Natural killer cell (primary cell): ENCODE data around the gene OMP. TPM values are rescaled to one million over a fixed set of nuclear protein-coding genes. Genes with fewer than 3 reads are reported as not detected.

Experiments
- ATAC-seq, 3 donors: fragments of 150-1000 bp in 2 of 3; fragments of 200-7000 bp in 1 of 3; cut with Tn5 transposase; 1 replicate in 1 of 3; 2 replicates in 2 of 3; pipeline ENCODE4 v1.10.0; 2021; ENCODE audit warnings: mild to moderate bottlenecking in 2 of 3, moderate library complexity in 2 of 3
- DNase-seq, 2 donors: peaks; one replicate each; pipeline versions ENCODE4 v3.0.0 to v3.0.0-alpha.2; 2013 to 2021; ENCODE audit warnings: mixed read lengths in 1 of 2
- H3K27ac ChIP-seq: one replicate; pipeline ENCODE4 v1.5.1; 2013; ENCODE audit warnings: mild to moderate bottlenecking, low read length
- H3K27me3 ChIP-seq: one replicate; pipeline ENCODE4 v1.6.1; 2013; ENCODE audit warnings: low read length; ENCODE audit not compliant: control insufficient read depth, insufficient read depth
- H3K36me3 ChIP-seq: one replicate; pipeline ENCODE4 v1.6.1; 2013; ENCODE audit warnings: low read length; ENCODE audit not compliant: control insufficient read depth, insufficient read depth
- H3K4me1 ChIP-seq: one replicate; pipeline ENCODE4 v1.6.1; 2013; ENCODE audit warnings: low read length; ENCODE audit not compliant: control insufficient read depth, insufficient read depth
- H3K4me3 ChIP-seq: one replicate; pipeline ENCODE4 v1.5.1; 2013; ENCODE audit warnings: low read length
- H3K9me3 ChIP-seq: one replicate; pipeline ENCODE4 v1.6.1; 2013; ENCODE audit warnings: low read length; ENCODE audit not compliant: control insufficient read depth, insufficient read depth
- H3K27ac Mint-ChIP-seq, 2 donors: one replicate each; pipeline ENCODE4 v1.8.0; 2022; ENCODE audit warnings: mild to moderate bottlenecking in 2 of 2, mixed read lengths in 2 of 2, moderate library complexity in 1 of 2
- H3K27me3 Mint-ChIP-seq, 2 donors: one replicate each; pipeline ENCODE4 v1.8.0; 2022; ENCODE audit warnings: low read depth in 2 of 2, mixed read lengths in 2 of 2
- H3K36me3 Mint-ChIP-seq: one replicate; pipeline ENCODE4 v1.8.0; 2022; ENCODE audit warnings: mixed read lengths
- H3K4me1 Mint-ChIP-seq, 2 donors: one replicate each; pipeline ENCODE4 v1.8.0; 2022; ENCODE audit warnings: mixed read lengths in 2 of 2
- H3K4me3 Mint-ChIP-seq: one replicate; pipeline ENCODE4 v1.8.0; 2022; ENCODE audit warnings: mild to moderate bottlenecking, moderate library complexity, mixed read lengths
- H3K9me3 Mint-ChIP-seq, 2 donors: one replicate each; pipeline ENCODE4 v1.8.0; 2022; ENCODE audit warnings: mixed read lengths in 2 of 2
- CTCF ChIP-seq: fragments of 200-600 bp; IDR thresholded peaks from one replicate; pipeline ENCODE4 v1.8.0; 2022; ENCODE audit warnings: antibody characterized with exemption
- WGBS: methylation state at CpG from one replicate; pipeline ENCODE4 v1.1.7; 2013; ENCODE audit warnings: missing lambda C conversion rate; ENCODE audit not compliant: insufficient coverage; 5-methylcytosine and 5-hydroxymethylcytosine counted together
- intact Hi-C: fragments of 100-400 bp; cut with micrococcal nuclease; formaldehyde crosslinking; loops from one replicate; pipeline ENCODE4 v1.14.2; 2022
- total RNA-seq, 4 donors: library from RNA; stranded (reverse); fragments of 120-200 nt in 1 of 4; gene quantifications; one replicate each; pipeline versions ENCODE4 v1.2.3 to v1.2.4, GENCODE V29; 2013 to 2022

Gene OMP
- total RNA-seq, 3 donors from 2014 or later (not counting 1 experiment from before 2014, with no cell fraction given), result 0.82 to 1.4 (median 0.85) TPM

DNA sequence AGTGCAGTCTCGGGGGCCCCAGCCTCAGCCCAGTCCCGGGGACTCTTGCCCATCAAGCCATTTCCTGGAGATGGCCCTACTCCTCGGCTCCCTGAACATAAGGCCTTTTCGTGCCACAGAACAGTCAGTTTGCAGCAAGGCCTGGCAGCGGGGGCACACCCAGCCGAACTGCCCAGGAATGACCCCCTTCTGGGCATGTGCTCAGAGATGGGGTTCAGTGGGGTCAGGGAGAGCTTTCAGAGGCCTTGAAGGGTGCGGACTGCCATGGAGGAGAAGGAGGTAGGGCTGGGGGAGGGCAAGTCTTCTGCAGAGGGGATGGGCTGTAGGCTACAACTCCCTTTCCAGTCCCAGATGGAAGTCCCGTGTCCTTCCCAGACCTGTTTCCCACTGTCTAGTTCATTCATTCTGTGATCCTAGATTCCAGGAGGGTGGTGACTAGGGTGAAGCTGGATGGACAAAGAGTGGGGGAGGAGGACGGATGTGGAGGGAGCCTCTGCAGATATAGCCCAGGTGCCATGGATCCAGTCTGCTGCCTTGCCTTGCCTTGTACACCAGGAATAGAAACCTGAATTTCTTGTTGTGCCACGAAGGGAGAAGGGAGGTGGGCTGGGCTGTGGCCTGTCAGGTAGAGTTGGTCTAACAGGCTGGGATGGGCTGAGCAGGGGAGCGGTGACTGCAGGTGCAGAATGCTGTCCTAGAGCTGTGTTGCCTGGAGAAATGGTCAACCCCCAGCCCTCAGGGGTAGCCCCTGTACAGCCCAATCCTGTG is 14.2 kb upstream of the OMP start:
- peaks cover 5 to 13% of the 10 kb centered on the region in 2 donors for H3K4me1 Mint-ChIP-seq
- Histone ChIP-seq H3K9me3 (no peaks in the 10 kb centered on the region), H3K4me1 (peaks cover 4% of the 10 kb centered on the region), H3K27me3 (no peaks in the 10 kb centered on the region), H3K36me3 (no peaks in the 10 kb centered on the region), H3K27ac (no peak overlapping the region), H3K4me3 (no peak overlapping the region)
- H3K36me3 Mint-ChIP-seq, result no peaks in the 10 kb centered on the region
- no peak for TF ChIP-seq CTCF
- H3K9me3 Mint-ChIP-seq, result no peaks in the 10 kb centered on the region
- 79% methylated on average over 11 of the region's 11 CpGs for WGBS
- DNase-seq (no peak), ATAC-seq (no peak)
- no peak overlapping the region for H3K4me3 Mint-ChIP-seq
- intact Hi-C loops, result no loop called here
- no peak overlapping the region for H3K27ac Mint-ChIP-seq
- no peaks in the 10 kb centered on the region for H3K27me3 Mint-ChIP-seq

DNA sequence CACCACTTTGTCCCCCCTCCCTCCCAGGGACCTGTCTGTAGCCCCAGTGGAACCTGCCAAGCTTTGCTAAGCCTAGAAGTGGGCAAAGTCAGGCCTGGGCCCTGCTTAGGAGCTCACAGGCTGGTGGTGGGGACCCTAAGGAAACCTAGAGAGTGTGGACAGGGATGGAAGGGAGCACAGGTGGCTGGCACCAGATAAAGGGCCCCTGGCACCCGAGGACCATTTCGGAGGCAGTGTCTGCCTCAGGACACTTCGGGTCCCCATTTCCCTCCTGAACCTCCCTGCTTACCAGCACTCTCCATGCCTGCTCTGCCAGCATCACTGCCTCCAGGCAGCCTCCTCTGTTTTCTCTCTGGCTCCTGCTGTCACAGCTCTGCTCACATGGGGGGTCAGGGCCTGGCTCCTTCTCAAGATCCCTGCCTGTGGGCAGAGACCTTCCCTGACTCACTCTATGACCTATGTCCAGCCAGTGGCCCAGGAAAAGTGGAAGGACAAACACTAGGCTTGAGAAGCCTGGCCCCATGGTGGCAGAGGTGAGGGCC is 13.6 kb upstream of the OMP start:
- intact Hi-C loops, result no loop called here
- H3K4me1 Mint-ChIP-seq, result peaks cover 5 to 9% of the 10 kb centered on the region in 2 donors
- ATAC-seq, result no peak
- Histone ChIP-seq H3K4me1 (no peaks in the 10 kb centered on the region), H3K27ac (no peak overlapping the region), H3K27me3 (no peaks in the 10 kb centered on the region), H3K4me3 (no peak overlapping the region), H3K9me3 (no peaks in the 10 kb centered on the region), H3K36me3 (no peaks in the 10 kb centered on the region)
- no peak for TF ChIP-seq CTCF
- DNase-seq, result no peak
- H3K9me3 Mint-ChIP-seq, result no peaks in the 10 kb centered on the region
- H3K27me3 Mint-ChIP-seq, result no peaks in the 10 kb centered on the region
- no peak overlapping the region for H3K27ac Mint-ChIP-seq
- H3K36me3 Mint-ChIP-seq, result no peaks in the 10 kb centered on the region
- 91% methylated on average over 3 of the region's 3 CpGs for WGBS
- H3K4me3 Mint-ChIP-seq, result no peak overlapping the region

DNA sequence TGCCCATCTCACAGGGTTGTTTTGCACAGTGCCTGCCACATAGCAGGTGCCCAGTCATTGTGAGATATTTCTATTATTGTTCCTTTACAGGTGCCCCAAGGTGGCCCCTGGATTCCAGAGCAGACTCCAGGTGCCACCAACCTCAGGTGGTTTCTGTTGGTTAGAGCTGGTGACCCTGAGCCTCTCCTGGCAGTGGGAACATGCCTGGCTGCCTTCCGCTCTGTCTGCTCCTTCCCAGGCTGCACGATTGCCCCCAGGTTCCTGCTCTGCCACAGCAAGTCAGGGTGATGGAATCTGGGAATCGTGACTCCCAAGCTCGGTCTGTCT is 12.6 kb upstream of the OMP start:
- no peaks in the 10 kb centered on the region for H3K27me3 ChIP-seq
- H3K9me3 ChIP-seq, result no peaks in the 10 kb centered on the region
- H3K27ac ChIP-seq, result no peak overlapping the region
- no peak for TF ChIP-seq CTCF
- Mint-ChIP-seq H3K27me3 (no peaks in the 10 kb centered on the region), H3K4me1 (peaks cover 5% of the 10 kb centered on the region in 2 donors), H3K9me3 (no peaks in the 10 kb centered on the region), H3K4me3 (no peak overlapping the region), H3K36me3 (no peaks in the 10 kb centered on the region), H3K27ac (no peak overlapping the region)
- H3K4me1 ChIP-seq, result no peaks in the 10 kb centered on the region
- DNase-seq (no peak), ATAC-seq (no peak)
- intact Hi-C loops, result loop anchor here (5.0 kb wide), 1 partner anchor 173 kb away; no protein-coding TSS in a partner anchor
- no peaks in the 10 kb centered on the region for H3K36me3 ChIP-seq
- no peak overlapping the region for H3K4me3 ChIP-seq
- WGBS, result 89% methylated on average over 4 of the region's 4 CpGs
